Measurements from ENCODE around the gene CYTH3. TPM values are rescaled to one million over a fixed set of nuclear protein-coding genes. Genes with fewer than 3 reads are reported as not detected.

The CYTH3 gene
- total RNA-seq, 5 donors from 2014 or later (not counting 1 experiment from before 2014, with no cell fraction given), result 5.0 to 16.3 (median 12.5) TPM

GRCh38 chr7:6260291-6261187 lies 11.9 kb downstream of the CYTH3 start:
- Histone ChIP-seq H3K4me1 (ENCODE audit: control insufficient read depth in 1 of 2, extremely low read depth in 1 of 2, insufficient read depth in 2 of 2, low read length in 2 of 2) (peaks cover 8 to 14% of the 10 kb centered on the region in 2 experiments), H3K27ac (ENCODE audit: low read length) (no peak overlapping the region), H3K4me3 (ENCODE audit: control insufficient read depth in 1 of 2, extremely low read depth in 1 of 2, low read length in 1 of 2) (no peak overlapping the region), H3K9me3 (no peaks in the 10 kb centered on the region), H3K27me3 (replicated peaks in 1 of 2; ENCODE audit: control insufficient read depth in 2 of 2, extremely low read depth in 1 of 2, insufficient read depth in 2 of 2, low read length in 1 of 2) (no peaks in the 10 kb centered on the region), H3K36me3 (ENCODE audit: control insufficient read depth in 2 of 2, extremely low read depth in 1 of 2, insufficient read depth in 1 of 2, low read length in 1 of 2) (no peaks in the 10 kb centered on the region)
- CTCF ChIA-PET, result interaction anchor here in 1 of 2 donors (1.2 kb wide), 1 partner anchor 18 kb away, joined by 12 read pairs; no protein-coding TSS in a partner anchor
- ATAC-seq (replicated peaks in 1 of 4) (no peak), DNase-seq (no peak)
- POLR2A ChIA-PET, result interaction anchor here (0.6 to 1.1 kb wide), 2 partner anchors 9 kb away, joined by 3 read pairs; no protein-coding TSS in a partner anchor
- 100% methylated on average over 5 of the region's 6 CpGs for WGBS (ENCODE audit: insufficient coverage)
- Mint-ChIP-seq H3K4me1 (peaks cover 38 to 58% (median 56%) of the 10 kb centered on the region in 3 donors), H3K9me3 (no peaks in the 10 kb centered on the region), H3K27ac (peak overlapping the region; percentile 24 to 68), H3K27me3 (no peaks in the 10 kb centered on the region), H3K36me3 (no peaks in the 10 kb centered on the region), H3K4me3 (no peak overlapping the region)

GRCh38 chr7:6259257-6259656 lies 13.2 kb downstream of the CYTH3 start:
- H3K4me3 ChIP-seq (ENCODE audit: control insufficient read depth in 1 of 2, extremely low read depth in 1 of 2, low read length in 1 of 2), result no peak overlapping the region
- Mint-ChIP-seq H3K27me3 (no peaks in the 10 kb centered on the region), H3K4me1 (peaks cover 38 to 56% (median 56%) of the 10 kb centered on the region in 3 donors), H3K9me3 (no peaks in the 10 kb centered on the region), H3K36me3 (no peaks in the 10 kb centered on the region), H3K4me3 (no peak overlapping the region), H3K27ac (peak overlapping the region; percentile 80 to 83)
- H3K9me3 ChIP-seq, result no peaks in the 10 kb centered on the region
- ChIA-PET POLR2A (interaction anchor here (1.0 to 1.1 kb wide), 2 partner anchors 11 to 12 kb away, joined by 3 read pairs; no protein-coding TSS in a partner anchor), CTCF (interaction anchor here in 1 of 2 donors (1.2 kb wide), 1 partner anchor 12 kb away, joined by 4 read pairs; no protein-coding TSS in a partner anchor)
- WGBS (ENCODE audit: insufficient coverage), result no CpG with 5 or more reads among the region's 3 CpGs
- ATAC-seq (replicated peaks in 1 of 4) (no peak), DNase-seq (no peak)
- H3K4me1 ChIP-seq (ENCODE audit: control insufficient read depth in 1 of 2, extremely low read depth in 1 of 2, insufficient read depth in 2 of 2, low read length in 2 of 2), result peaks cover 8 to 14% of the 10 kb centered on the region in 2 experiments
- no peaks in the 10 kb centered on the region for H3K27me3 ChIP-seq (replicated peaks in 1 of 2; ENCODE audit: control insufficient read depth in 2 of 2, extremely low read depth in 1 of 2, insufficient read depth in 2 of 2, low read length in 1 of 2)
- H3K36me3 ChIP-seq (ENCODE audit: control insufficient read depth in 2 of 2, extremely low read depth in 1 of 2, insufficient read depth in 1 of 2, low read length in 1 of 2), result no peaks in the 10 kb centered on the region
- H3K27ac ChIP-seq (ENCODE audit: low read length), result peak overlapping the region; percentile 58

GRCh38 chr7:6258440-6259182 lies 13.8 kb downstream of the CYTH3 start:
- H3K27me3 Mint-ChIP-seq, result no peaks in the 10 kb centered on the region

GRCh38 chr7:6257675-6258074 lies 14.7 kb downstream of the CYTH3 start:
- no peaks in the 10 kb centered on the region for H3K9me3 Mint-ChIP-seq
- no peak overlapping the region for H3K4me3 Mint-ChIP-seq
- no peaks in the 10 kb centered on the region for H3K27me3 ChIP-seq (replicated peaks in 1 of 2; ENCODE audit: control insufficient read depth in 2 of 2, extremely low read depth in 1 of 2, insufficient read depth in 2 of 2, low read length in 1 of 2)
- peak overlapping the region; percentile 34 to 83 for H3K27ac Mint-ChIP-seq
- DNase-seq (no peak), ATAC-seq (replicated peaks in 1 of 4) (no peak)
- no peaks in the 10 kb centered on the region for H3K9me3 ChIP-seq
- ChIA-PET POLR2A (no interaction called here), CTCF (no interaction called here)
- no peaks in the 10 kb centered on the region for H3K36me3 ChIP-seq (ENCODE audit: control insufficient read depth in 2 of 2, extremely low read depth in 1 of 2, insufficient read depth in 1 of 2, low read length in 1 of 2)
- 93% methylated on average over 2 of the region's 4 CpGs for WGBS (ENCODE audit: insufficient coverage)
- H3K4me1 ChIP-seq (ENCODE audit: control insufficient read depth in 1 of 2, extremely low read depth in 1 of 2, insufficient read depth in 2 of 2, low read length in 2 of 2), result peaks cover 8 to 14% of the 10 kb centered on the region in 2 experiments
- no peaks in the 10 kb centered on the region for H3K27me3 Mint-ChIP-seq
- H3K36me3 Mint-ChIP-seq, result no peaks in the 10 kb centered on the region
- H3K27ac ChIP-seq (ENCODE audit: low read length), result peak overlapping the region; percentile 58
- H3K4me1 Mint-ChIP-seq, result peaks cover 38 to 54% (median 52%) of the 10 kb centered on the region in 3 donors
- no peak overlapping the region for H3K4me3 ChIP-seq (ENCODE audit: control insufficient read depth in 1 of 2, extremely low read depth in 1 of 2, low read length in 1 of 2)

More at GRCh38 chr7:6258440-6259182, 13.8 kb downstream of the CYTH3 start:
- no peaks in the 10 kb centered on the region for H3K9me3 ChIP-seq
- Mint-ChIP-seq H3K27ac (peak overlapping the region; percentile 80 to 83), H3K4me1 (peaks cover 38 to 56% (median 56%) of the 10 kb centered on the region in 3 donors), H3K36me3 (no peaks in the 10 kb centered on the region), H3K9me3 (no peaks in the 10 kb centered on the region), H3K4me3 (peak overlapping the region in 2 of 3 donors; percentile 29 to 49)
- H3K27me3 ChIP-seq (replicated peaks in 1 of 2; ENCODE audit: control insufficient read depth in 2 of 2, extremely low read depth in 1 of 2, insufficient read depth in 2 of 2, low read length in 1 of 2), result no peaks in the 10 kb centered on the region
- CTCF ChIA-PET, result interaction anchor here (1.0 to 1.2 kb wide), 2 partner anchors 11 to 262 kb away, joined by 4 read pairs; no protein-coding TSS in a partner anchor
- ATAC-seq (replicated peaks in 1 of 4), result no peak
- no CpG with 5 or more reads among the region's 5 CpGs for WGBS (ENCODE audit: insufficient coverage)
- H3K27ac ChIP-seq (ENCODE audit: low read length), result peak overlapping the region; percentile 58
- DNase-seq, result no peak
- H3K4me1 ChIP-seq (ENCODE audit: control insufficient read depth in 1 of 2, extremely low read depth in 1 of 2, insufficient read depth in 2 of 2, low read length in 2 of 2), result peaks cover 8 to 14% of the 10 kb centered on the region in 2 experiments
- no peaks in the 10 kb centered on the region for H3K36me3 ChIP-seq (ENCODE audit: control insufficient read depth in 2 of 2, extremely low read depth in 1 of 2, insufficient read depth in 1 of 2, low read length in 1 of 2)
- POLR2A ChIA-PET, result interaction anchor here in 1 of 2 donors (1.0 kb wide), 1 partner anchor 12 kb away, joined by 3 read pairs; no protein-coding TSS in a partner anchor
- no peak overlapping the region for H3K4me3 ChIP-seq (ENCODE audit: control insufficient read depth in 1 of 2, extremely low read depth in 1 of 2, low read length in 1 of 2)

GRCh38 chr7:6256677-6257535 lies 15.5 kb downstream of the CYTH3 start:
- no peaks in the 10 kb centered on the region for H3K9me3 ChIP-seq
- DNase-seq (no peak), ATAC-seq (replicated peaks in 1 of 4) (no peak)
- ChIA-PET POLR2A (no interaction called here), CTCF (interaction anchor here (0.5 to 0.9 kb wide), 4 partner anchors 14 to 473 kb away, joined by 3 to 5 read pairs (median 4); no protein-coding TSS in a partner anchor)
- Mint-ChIP-seq H3K36me3 (no peaks in the 10 kb centered on the region), H3K9me3 (no peaks in the 10 kb centered on the region), H3K27ac (peak overlapping the region in 1 of 2 donors; percentile 66), H3K4me3 (no peak overlapping the region), H3K27me3 (no peaks in the 10 kb centered on the region), H3K4me1 (peaks cover 39 to 53% (median 45%) of the 10 kb centered on the region in 3 donors)
- WGBS (ENCODE audit: insufficient coverage), result 22% methylated on average over 8 of the region's 9 CpGs
- H3K4me3 ChIP-seq (ENCODE audit: control insufficient read depth in 1 of 2, extremely low read depth in 1 of 2, low read length in 1 of 2), result no peak overlapping the region
- peak overlapping the region; percentile 58 for H3K27ac ChIP-seq (ENCODE audit: low read length)
- H3K4me1 ChIP-seq (ENCODE audit: control insufficient read depth in 1 of 2, extremely low read depth in 1 of 2, insufficient read depth in 2 of 2, low read length in 2 of 2), result peaks cover 8 to 14% of the 10 kb centered on the region in 2 experiments
- H3K36me3 ChIP-seq (ENCODE audit: control insufficient read depth in 2 of 2, extremely low read depth in 1 of 2, insufficient read depth in 1 of 2, low read length in 1 of 2), result no peaks in the 10 kb centered on the region
- H3K27me3 ChIP-seq (replicated peaks in 1 of 2; ENCODE audit: control insufficient read depth in 2 of 2, extremely low read depth in 1 of 2, insufficient read depth in 2 of 2, low read length in 1 of 2), result no peaks in the 10 kb centered on the region
